ENCODE measurements around the gene DCAF12L2. TPM values are rescaled to one million over a fixed set of nuclear protein-coding genes. Genes with fewer than 3 reads are reported as not detected.

The DCAF12L2 gene
- total RNA-seq, 2 donors from 2014 or later, result 3.6 to 52.1 TPM

- Histone ChIP-seq H3K27me3 (replicated peaks; ENCODE audit: insufficient read depth) (no peaks in the 10 kb centered on the region), H3K4me3 (no peak overlapping the region), H3K36me3 (no peaks in the 10 kb centered on the region), H3K27ac (no peak overlapping the region), H3K9me3 (no peaks in the 10 kb centered on the region), H3K4me1 (replicated peaks) (no peaks in the 10 kb centered on the region)
- intact Hi-C loops (cut with DNase I), result no loop called here
- TF ChIP-seq POLR2AphosphoS5 (IDR thresholded peaks at IDR 0.05) (no peak), CTCF (IDR thresholded peaks at IDR 0.05) (no peak), POLR2A (IDR thresholded peaks at IDR 0.05) (no peak)
- no peak for DNase-seq (ENCODE audit: low spot score)
- 20% methylated on average over 2 of the region's 2 CpGs for WGBS
Measured at GRCh38 chrX:126124721-126125120, 41.4 kb downstream of the DCAF12L2 start.

Data from prostate gland (tissue), 2 donors.